Measurements from ENCODE around the gene PTMA. TPM values are rescaled to one million over a fixed set of nuclear protein-coding genes. Genes with fewer than 3 reads are reported as not detected.
"Not testable (repeated sequence)": the region's sequence is repeated elsewhere in the genome, so short reads cannot be mapped to it uniquely, and the experiment has no call there.

PTMA gene, protein sequence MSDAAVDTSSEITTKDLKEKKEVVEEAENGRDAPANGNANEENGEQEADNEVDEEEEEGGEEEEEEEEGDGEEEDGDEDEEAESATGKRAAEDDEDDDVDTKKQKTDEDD
- total RNA-seq = 1,016 TPM

- peak; percentile 100 for DNase-seq (ENCODE audit: low spot score)
These were observed at the start of gene PTMA for GRCh38 chr2:231707927-231708772. Gene PTMA, plus strand, starts transcription at chr2:231708525. Its CDS starts 182 bp downstream, at chr2:231708707.

DNA sequence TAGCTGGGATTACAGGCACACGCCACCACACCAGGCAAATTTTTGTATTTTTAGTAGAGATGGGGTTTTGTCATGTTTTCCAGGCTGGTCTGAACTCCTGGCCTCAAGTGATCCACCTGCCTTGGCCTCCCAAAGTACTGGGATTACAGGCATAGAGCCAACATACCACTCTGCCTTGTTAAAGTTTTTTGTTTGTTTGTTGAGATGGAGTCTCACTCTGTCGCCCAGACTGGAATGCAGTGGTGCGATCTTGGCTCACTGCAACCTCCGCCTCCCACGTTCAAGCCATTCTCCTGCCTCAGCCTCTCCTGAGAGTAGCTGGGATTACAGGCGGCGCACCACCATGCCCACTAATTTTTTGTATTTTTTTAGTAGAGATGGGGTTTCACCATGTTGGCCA lies 48.3 kb upstream of the PTMA start:
- not testable (repeated sequence) for DNase-seq (ENCODE audit: low spot score)

DNA sequence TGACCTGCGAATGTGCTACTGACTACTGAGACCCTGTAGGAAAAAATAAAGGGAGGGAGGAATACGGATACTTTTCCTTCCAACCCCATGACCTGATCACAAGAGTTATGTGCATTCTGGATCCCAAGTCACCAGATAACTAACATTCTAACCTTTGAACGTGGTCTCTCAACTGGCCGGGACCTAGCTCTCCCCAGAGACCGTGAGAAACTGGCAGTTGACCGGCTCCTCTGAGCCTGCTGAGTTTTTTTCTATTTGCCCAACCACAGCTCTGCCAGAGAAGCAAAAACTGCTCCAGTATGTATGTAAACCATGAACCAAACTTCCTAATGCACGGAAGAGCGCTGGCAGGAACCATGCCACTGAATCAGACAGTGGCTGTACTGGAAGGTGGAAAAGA lies 47.5 kb upstream of the PTMA start:
- DNase-seq (ENCODE audit: low spot score) = no peak

DNA sequence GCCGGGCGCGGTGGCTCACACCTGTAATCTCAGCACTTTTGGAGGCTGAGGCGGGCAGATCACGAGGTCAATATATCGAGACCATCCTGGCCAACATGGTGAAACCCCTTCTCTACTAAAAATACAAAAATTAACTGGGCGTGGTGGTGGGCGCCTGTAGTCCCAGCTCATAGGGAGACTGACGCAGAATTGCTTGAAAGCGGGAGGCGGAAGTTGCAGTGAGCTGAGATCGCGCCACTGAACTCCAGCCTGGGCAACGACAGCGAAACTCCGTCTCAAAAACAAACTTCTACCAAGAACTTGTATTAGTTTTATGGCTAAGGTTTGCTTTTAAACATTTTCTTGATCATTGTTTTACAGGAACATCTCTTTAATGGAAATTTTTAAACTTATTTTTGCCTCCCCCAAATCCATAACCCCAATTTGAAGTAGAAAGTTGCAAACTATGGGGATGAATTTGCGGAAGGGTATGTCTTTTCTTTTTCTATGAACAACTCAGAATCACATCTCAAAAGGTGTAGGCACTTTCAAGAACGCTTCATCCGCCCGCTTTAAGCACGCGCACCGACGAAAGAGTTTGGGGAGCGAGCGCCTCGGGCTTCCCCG lies 46.8 kb upstream of the PTMA start:
- no peak for DNase-seq (ENCODE audit: low spot score)

GRCh38 chr2:231662028-231662810 lies 46.1 kb upstream of the PTMA start:
- peak; percentile 97 for DNase-seq (ENCODE audit: low spot score)

- no peak for DNase-seq (ENCODE audit: low spot score)
These were observed 45.4 kb upstream of the PTMA start for GRCh38 chr2:231662811-231663457.

GRCh38 chr2:231663458-231664212 lies 44.7 kb upstream of the PTMA start:
- DNase-seq (ENCODE audit: low spot score) = no peak

DNA sequence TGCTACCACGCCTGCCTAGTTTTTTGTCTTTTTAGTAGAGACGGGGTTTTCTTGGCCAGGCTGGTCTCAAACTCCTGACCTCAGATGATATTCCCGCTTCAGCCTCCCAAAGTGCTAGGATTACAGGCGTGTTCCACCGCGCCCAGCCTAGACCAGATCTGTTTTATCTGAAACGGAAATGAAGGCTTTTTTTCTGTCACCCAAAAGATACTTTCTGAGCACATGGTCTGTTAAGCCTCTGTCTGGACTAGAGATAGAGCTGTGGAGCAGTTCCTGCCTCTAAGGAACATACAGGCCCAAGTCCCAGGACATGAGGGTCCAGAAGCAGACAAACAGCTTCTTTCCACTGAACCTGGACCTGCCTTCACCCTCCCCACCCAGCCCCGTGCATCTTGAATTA lies 43.6 kb upstream of the PTMA start:
- no peak for DNase-seq (ENCODE audit: low spot score)

DNA sequence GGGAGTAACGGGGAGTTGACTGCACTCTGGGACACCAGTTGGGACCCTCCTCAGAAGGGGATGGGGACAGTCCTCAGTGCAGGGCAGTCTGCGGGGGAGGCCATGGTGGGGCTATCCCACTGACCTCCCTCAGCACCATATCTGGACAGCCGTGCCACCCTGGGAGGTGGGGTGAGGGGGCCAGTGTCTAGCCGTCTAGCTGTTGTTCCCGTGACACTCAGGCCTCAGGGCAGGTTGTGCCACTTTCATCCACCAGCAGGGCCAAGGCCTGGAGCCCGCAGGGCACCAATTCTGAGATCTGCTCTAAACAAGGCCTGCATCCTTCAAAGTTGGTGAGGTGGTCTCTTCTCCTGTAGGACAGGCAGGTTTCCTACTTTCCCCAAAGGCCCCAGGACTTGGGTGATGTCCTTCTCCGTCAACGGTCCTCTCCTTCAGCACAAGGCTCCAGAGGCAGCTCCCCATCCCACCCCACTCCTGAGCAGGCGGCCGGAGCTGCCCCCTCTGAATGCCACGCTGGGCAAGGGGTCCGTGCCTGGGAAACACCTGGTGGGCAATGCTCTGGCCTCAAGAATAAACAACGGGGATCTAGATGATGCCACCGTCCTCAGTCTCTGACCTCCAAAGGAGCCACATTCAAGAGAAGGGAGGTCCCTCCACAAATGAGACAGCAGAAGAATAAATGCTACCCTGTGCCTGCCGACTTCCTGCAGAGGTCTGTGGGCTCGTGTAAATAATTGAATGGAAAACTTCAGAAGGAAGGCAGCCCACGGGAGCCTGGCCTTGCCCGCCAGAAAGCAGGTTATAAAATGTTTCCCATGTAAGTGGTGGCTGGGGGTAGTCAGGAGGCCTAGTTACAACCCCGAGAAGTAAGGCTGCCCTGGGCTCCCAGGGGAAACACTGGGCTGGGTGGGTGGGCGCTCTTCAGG lies 42.8 kb upstream of the PTMA start:
- DNase-seq (ENCODE audit: low spot score) = no peak

GRCh38 chr2:231666171-231667095 lies 41.9 kb upstream of the PTMA start:
- DNase-seq (ENCODE audit: low spot score) = peak; percentile 96

GRCh38 chr2:231667096-231667427 lies 41.3 kb upstream of the PTMA start:
- DNase-seq (ENCODE audit: low spot score) = no peak

- DNase-seq (ENCODE audit: low spot score) = no peak
These were observed 40.8 kb upstream of the PTMA start for GRCh38 chr2:231667496-231667895.

- DNase-seq (ENCODE audit: low spot score) = no peak
These were observed 39.3 kb upstream of the PTMA start for GRCh38 chr2:231668981-231669380.

GRCh38 chr2:231671270-231672050 lies 36.9 kb upstream of the PTMA start:
- no peak for DNase-seq (ENCODE audit: low spot score)

DNA sequence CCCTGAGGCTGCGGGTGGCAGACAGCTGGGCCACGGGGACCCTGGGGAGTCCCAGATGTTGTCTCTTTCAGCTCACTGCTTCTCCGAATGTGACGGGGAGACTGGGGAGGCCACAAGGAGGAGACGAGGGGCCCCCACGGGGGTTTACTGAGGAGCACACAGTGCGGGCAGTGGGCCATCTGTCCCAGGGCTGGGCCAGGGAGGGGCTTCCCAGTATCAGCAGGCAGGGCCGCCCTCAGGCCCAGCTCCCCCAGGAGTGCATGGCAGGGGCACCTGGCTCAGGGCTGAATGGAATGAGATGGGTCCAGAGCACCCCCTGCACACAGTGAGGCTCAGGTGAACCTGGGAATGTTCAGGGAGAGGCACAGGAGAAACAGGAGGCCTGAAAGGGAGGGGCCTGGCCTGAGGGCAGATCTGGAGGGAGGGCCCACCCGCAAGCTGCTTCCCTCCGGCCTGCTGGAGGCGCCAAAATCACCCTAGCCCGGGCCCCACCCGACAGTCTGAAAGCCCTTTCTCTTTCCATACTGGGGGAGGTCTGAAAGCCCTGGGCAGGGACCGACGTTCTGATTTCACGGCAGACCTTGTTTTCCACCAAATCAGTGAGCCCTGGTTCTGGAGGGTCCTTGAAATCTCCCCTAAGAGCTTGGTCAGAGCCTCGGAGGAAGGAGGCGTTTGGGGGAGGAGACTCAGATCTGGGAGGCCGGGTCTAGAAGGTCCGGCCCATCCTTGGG lies 35.5 kb upstream of the PTMA start:
- no peak for DNase-seq (ENCODE audit: low spot score)

GRCh38 chr2:231673348-231673770 lies 35.0 kb upstream of the PTMA start:
- DNase-seq (ENCODE audit: low spot score) = no peak

DNA sequence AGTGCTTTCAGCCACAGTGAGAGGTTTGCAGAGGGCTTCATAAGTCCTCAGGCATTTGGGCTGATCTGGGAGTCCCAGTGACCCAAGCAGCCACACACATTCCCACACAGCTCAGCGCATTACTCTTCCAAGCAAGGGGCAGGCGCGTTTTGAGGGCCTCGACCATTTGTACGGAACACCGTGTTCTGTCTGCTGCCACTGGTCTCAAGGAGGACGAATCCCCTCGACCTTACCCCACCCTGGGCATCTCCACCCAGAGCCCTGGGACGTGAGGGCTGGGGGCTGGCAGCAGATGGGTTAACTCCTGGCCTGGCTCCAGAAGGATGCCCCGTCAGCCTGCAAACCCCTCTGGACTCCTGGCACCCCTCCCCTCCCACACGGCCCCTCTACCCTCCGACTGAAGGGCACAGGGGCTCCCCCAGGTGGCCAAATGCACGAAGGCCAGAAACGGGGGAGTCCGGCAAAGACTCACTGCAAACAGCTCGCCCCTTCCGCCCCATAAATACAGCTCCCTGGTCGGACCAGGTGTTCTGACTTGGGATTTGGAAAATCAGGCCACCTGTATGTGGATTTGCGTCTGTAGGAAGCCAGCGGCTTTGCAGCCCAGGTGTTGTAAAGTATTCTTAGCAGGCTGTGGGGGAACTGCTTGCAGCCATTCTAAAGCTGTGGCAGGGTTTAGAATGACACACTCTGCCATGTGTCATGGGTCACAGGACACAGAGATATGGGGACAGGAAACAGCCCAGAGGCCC lies 33.6 kb upstream of the PTMA start:
- no peak for DNase-seq (ENCODE audit: low spot score)
